NCI-H2029 (cell line): ENCODE measurements around the gene SIRPG.

Experiments
- DNase-seq: peaks from one replicate; lab custom pipeline; 2025; lab: John Stamatoyannopoulos, UW

SIRPG gene

GRCh38 chr20:1595333-1595732, 62.2 kb downstream of the SIRPG start:
- no peak for DNase-seq

DNA sequence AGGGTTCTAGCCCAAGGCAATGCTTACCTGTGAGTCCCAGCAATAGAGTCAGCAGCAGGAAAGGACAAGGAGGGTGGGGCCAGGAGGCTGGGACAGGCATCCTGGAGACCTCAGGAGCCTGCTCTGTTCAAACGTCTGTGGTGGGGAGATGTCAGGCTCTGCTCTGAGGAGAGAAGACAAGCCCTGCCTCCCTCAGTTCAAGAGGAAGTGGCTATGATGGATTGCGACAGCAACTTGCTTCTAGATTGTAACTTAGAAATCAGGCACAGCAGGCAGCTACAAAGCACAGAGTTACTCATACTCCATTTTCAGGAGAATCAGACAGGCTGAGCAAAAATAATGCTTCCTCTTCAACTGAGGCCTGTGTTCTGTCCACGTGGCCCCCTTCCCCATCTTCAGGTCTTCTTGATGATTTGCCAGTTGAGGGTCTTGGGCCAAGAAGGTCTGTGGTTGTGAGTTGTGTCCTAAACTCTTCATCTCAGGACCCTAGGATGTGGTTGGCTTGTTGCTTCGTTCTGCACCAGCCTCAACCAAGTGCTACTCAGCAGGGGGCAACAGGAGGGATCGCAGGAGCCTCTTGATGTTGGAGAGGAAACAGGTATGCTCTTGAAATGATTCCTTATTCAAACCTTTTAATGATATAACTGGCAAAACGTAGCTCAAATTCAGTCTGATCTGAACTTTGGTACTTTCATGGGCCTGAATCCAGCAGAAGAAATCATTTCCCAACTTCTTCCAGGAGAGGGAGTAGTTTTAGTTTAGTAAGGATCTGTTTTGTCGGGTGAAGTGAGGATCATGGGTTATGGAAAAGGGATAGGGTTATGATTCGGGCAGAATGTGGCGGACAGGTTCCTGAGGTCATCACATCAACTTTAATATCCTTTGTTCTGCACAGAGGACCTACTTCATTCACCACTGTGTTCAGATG, 68.8 kb downstream of the SIRPG start:
- no peak for DNase-seq

DNA sequence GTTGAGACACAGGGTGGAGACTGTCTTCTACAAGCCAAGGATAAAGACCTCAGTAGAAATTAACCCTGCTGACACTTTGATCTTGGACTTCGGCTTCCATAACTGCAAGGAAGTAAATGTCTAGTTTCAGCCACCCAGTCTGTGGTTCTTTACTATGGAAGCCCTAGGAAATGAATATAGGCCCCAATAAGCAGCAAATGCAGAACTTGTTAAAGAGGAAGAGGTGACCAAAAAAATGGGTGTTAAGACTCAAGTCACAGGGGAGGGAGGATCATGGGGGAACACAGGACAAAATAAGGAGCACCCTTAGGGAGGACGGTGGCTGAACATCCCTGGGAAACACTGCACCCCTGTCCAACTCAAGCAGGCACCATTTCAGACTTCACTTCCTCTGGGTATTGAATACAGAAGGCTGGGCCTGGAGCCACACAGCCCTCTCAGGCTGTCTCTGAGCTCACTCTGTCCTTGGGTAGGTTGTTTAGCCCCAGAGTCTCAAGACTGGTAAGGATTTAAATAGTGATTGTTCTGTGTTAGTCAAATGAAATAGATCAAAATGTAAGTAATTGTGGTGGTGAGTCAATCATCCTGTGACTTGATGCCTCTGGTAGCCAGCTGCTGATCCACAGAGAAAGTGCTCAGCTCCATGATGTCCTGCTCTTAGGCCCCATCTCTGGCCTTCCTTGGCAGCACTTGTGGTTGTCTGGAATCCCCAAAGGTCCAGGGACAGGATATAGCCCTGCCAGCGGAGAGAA, 69.6 kb downstream of the SIRPG start:
- DNase-seq: no peak

DNA sequence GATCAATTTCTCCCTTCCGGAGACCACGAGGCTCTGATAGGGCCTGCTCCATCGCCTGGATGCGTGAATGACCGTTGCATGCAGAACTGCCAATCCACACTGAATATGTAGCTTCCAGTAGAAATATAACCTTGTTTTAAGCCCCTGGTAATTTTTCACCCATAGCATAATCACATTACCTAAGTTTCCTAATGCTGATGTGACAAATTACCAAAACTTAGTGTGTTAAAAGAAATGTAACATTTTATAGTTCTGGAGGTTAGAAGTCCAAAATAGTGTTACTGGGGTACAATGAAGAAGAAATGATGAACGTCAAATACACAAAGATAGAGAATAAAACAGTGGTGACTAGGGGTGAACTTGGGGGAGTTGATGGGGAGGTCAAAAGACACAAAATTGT, 78.1 kb downstream of the SIRPG start:
- no peak for DNase-seq
